NT2/D1 (cell line): ENCODE results near the gene BTG2.

Source experiments
- DNase-seq: peaks from one replicate; pipeline ENCODE4 v3.0.0-alpha.2; 2011; ENCODE audit warnings: low read depth, low spot score
- H3K27me3 ChIP-seq: 2 replicates; pipeline ENCODE4 v1.6.0; 2011; ENCODE audit warnings: mild to moderate bottlenecking; ENCODE audit not compliant: insufficient read length, insufficient read depth
- H3K36me3 ChIP-seq: 2 replicates; pipeline ENCODE4 v1.6.1; 2011; ENCODE audit warnings: mild to moderate bottlenecking, low read length, mixed read lengths; ENCODE audit not compliant: insufficient read depth, insufficient read length
- H3K4me1 ChIP-seq: 2 replicates; pipeline ENCODE4 v1.5.1; 2011; ENCODE audit not compliant: insufficient read depth, insufficient read length
- H3K4me3 ChIP-seq: 2 replicates; pipeline ENCODE4 v1.5.1; 2011; ENCODE audit warnings: low read depth; ENCODE audit not compliant: insufficient read length
- H3K9ac ChIP-seq: 2 replicates; pipeline ENCODE4 v1.6.0; 2011; ENCODE audit warnings: low read depth; ENCODE audit not compliant: insufficient read length
- H3K9me3 ChIP-seq: 2 replicates; pipeline ENCODE4 v1.5.1; 2011; ENCODE audit warnings: mild to moderate bottlenecking, low read length; ENCODE audit not compliant: insufficient read depth
- SUZ12 ChIP-seq: IDR thresholded peaks from 2 replicates; pipeline ENCODE4 v1.6.1; 2011; ENCODE audit not compliant: insufficient read length, insufficient read depth; ENCODE audit errors: extremely low read depth
- YY1 ChIP-seq: IDR thresholded peaks from 2 replicates; pipeline ENCODE4 v1.6.1; 2011; ENCODE audit not compliant: insufficient read length, insufficient read depth
- ZNF274 ChIP-seq: IDR thresholded peaks from 2 replicates; pipeline ENCODE4 v1.6.1; 2011; ENCODE audit warnings: mild to moderate bottlenecking, low read depth, low read length

BTG2 gene

DNA sequence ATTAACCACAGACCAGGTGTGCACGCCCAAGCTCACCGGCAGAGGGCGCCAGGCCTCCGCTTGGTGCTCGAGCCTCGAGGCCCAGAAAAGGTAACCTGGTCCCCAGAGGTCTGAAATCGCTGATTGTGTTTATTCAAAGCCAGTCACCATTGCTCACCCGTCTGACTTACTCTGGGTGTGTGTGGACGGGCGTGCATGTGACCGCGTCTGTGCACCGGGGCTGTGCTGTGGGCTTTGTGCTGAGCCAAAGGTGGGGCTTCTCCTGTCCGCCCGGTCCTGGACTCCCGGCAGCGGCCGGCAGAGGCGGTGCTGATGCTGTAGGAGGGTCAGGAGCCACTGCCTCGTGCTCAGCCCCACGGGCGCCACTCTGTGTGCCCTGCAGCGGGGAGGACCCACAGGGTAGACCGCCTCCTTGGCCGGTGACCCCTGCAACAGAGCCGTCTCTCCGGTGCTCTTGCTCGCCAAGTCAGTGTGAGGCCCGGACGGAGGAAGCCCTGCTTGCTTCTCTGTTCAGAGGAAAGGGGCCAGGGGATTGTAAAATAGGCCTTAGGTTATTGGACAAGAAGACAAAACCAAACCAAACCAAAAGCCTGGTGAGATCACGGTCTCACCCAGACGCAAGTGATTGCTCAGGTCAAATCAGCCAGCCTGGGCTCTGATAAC lies 32.0 kb upstream of the BTG2 start:
- Histone ChIP-seq H3K4me3 (peak overlapping the region; percentile 41), H3K9ac (peak overlapping the region; percentile 82), H3K4me1 (peaks cover 14% of the 10 kb centered on the region), H3K27me3 (peaks cover 41% of the 10 kb centered on the region), H3K9me3 (no peaks in the 10 kb centered on the region), H3K36me3 (no peaks in the 10 kb centered on the region)
- no peak for TF ChIP-seq YY1
- no peak for TF ChIP-seq ZNF274
- no peak for TF ChIP-seq SUZ12
- peak; percentile 82 for DNase-seq

DNA sequence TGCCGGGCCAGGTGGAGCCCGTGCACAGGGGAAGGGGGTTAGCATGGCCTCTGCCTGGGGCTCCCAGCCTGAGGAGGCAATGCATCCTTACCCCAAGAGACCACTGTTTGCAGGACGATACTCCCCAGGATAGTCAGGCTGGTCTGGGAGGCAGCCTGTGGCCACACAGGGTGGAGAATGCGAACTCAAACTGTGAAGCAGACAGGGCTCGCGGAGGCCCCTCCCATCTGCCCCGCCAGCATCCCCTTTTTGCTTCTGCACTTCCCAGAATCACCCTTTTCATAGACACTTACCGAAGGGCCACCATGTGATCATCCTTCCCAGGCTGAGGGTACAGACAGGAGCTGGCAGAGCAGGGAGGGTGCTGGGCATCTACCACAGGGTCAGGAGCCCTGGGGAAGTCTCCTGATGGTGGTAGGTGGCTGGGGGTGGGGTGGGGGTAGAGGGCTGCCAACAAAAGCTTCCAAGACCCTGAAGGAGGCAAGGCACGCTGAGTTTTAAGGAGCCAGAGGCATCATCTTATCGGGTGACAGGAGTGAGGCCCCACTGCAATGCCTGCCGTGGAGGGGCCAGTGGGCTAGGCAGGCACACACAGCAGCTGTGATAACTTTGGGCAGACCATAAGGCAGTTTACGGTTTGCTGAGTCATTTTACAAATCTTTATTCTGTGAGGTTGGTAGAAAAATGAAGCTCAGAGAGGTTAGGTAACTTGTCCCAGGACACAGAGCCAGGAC lies 31.3 kb upstream of the BTG2 start:
- peak overlapping the region; percentile 41 for H3K4me3 ChIP-seq
- peaks cover 13% of the 10 kb centered on the region for H3K4me1 ChIP-seq
- H3K9me3 ChIP-seq: no peaks in the 10 kb centered on the region
- peaks cover 41% of the 10 kb centered on the region for H3K27me3 ChIP-seq
- H3K9ac ChIP-seq: peak overlapping the region; percentile 82
- TF ChIP-seq SUZ12 (no peak), YY1 (no peak), ZNF274 (no peak)
- no peaks in the 10 kb centered on the region for H3K36me3 ChIP-seq
- no peak for DNase-seq

DNA sequence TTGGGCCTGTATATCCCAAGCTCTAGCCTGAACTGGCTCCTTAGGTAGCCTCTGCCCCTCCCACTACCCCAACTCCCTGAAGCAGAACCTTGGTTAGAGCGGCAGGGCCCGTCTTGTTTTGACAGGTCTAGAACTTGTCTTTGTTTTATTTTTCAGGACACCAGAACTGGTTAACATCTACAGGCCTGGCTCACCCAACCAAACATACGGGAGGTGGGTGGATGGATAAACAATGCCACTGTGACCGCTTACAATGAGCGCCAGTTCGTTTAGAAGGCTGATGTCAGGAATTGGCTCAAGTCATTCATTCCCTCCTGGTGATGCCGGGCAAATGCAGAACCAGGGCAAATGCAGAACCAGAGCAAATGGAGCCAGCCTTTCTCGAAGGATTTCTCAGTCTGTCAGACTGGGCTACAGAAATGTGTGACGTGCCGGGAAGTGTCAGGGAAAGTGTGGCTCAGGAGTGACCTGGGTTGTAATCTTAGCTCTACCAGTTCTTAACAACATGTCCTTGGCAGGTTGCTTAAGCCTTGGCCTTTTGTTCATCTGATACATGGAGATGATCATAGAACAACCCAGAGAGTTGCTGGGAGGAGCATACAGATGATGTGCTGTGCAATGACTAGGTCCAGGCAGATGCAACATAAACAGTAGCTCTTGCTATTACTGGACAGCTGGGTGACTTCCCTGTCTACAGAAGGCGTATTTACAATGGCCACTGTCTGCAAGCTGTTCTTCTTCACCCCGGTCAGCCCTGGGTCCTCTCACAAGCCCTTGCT lies 30.5 kb upstream of the BTG2 start:
- Histone ChIP-seq H3K36me3 (no peaks in the 10 kb centered on the region), H3K9me3 (no peaks in the 10 kb centered on the region), H3K9ac (no peak overlapping the region), H3K4me3 (no peak overlapping the region), H3K27me3 (peaks cover 41% of the 10 kb centered on the region), H3K4me1 (peaks cover 13% of the 10 kb centered on the region)
- DNase-seq: no peak
- TF ChIP-seq YY1 (no peak), ZNF274 (no peak), SUZ12 (no peak)

DNA sequence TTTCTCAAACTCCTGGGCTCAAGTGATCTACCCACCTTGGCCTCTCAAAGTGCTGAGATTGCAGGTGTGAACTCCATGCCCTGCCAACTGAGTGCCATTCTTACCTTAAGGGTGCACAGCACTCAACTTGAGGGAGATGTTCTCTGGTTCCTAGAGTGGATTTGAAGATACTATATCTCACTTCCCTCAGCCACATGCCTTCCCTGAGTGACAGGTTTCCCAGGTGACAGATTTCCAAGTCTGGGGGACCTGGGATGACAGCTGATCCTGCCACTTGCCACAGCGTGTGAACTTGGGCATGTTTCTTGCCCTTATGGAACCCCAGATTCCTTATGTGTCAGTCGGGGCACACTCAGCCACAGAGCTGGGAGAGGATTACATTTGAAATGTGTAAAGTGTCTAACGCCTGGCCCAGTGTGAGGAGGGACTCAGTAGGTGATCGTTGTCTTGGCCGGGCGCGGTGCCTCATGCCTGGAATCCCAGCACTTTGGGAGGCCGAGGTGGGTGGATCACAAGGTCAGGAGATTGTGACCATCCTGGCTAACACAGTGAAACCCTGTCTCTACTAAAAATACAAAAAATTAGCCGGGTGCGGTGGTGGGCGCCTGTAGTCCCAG lies 29.6 kb upstream of the BTG2 start:
- Histone ChIP-seq H3K9me3 (no peaks in the 10 kb centered on the region), H3K27me3 (peaks cover 41% of the 10 kb centered on the region), H3K9ac (no peak overlapping the region), H3K36me3 (no peaks in the 10 kb centered on the region), H3K4me3 (no peak overlapping the region), H3K4me1 (peaks cover 13% of the 10 kb centered on the region)
- TF ChIP-seq SUZ12 (no peak), YY1 (no peak), ZNF274 (no peak)
- DNase-seq: no peak

DNA sequence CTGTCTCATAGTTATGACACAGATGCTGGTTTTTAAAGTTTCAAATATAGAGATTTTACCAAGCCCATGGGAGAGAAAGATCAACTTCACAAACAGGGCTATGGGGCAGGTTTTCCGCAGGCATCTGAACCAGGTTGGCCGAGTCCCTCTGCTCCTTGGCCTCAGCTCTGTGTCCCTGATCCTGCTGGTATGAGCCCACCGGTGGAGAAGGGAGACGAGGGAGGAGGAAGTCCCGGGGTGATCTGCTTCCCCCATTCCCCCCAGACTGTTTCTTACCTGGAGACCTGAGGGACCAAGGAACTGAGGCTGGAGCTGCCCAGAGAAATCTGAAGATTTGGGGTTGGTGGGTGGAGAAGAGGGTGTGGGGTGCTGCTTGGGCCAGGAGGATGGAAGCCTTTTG lies 28.9 kb upstream of the BTG2 start:
- Histone ChIP-seq H3K36me3 (no peaks in the 10 kb centered on the region), H3K4me1 (peaks cover 13% of the 10 kb centered on the region), H3K9me3 (no peaks in the 10 kb centered on the region), H3K4me3 (no peak overlapping the region), H3K27me3 (peaks cover 41% of the 10 kb centered on the region), H3K9ac (no peak overlapping the region)
- TF ChIP-seq YY1 (no peak), SUZ12 (no peak), ZNF274 (no peak)
- DNase-seq: no peak

DNA sequence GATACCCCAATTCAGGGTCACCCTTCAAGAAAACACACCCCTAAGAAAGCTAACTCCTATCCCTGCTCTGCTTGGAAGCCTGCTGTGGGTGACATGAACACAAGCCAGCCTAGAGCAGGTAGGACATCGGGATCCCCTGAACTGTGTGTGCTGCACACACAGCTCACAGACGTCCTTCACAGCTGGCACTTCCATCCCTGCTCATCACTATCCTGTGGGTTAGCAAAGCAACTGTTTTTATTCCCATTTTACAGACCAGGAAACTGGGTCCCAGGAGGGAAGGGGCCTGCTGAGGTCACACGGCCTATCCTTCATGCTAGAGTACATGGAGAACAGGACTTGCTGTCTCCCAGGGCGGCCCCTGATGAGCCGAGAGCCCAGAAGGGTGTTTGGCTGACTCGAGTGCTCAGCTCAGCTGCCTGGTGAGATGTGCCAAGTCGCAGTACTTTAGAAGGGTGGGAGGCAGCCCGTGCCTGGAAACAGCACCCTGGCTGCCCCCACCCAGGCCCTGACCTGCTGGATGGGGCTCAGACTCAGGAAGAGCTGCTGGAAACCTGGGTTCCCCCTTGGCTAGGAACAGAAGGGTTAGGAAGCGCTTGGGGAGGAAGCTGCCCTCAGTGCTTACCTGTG lies 28.3 kb upstream of the BTG2 start:
- H3K27me3 ChIP-seq: peaks cover 35% of the 10 kb centered on the region
- H3K9me3 ChIP-seq: no peaks in the 10 kb centered on the region
- no peak overlapping the region for H3K9ac ChIP-seq
- no peak overlapping the region for H3K4me3 ChIP-seq
- peaks cover 13% of the 10 kb centered on the region for H3K4me1 ChIP-seq
- DNase-seq: no peak
- H3K36me3 ChIP-seq: no peaks in the 10 kb centered on the region
- TF ChIP-seq ZNF274 (no peak), SUZ12 (no peak), YY1 (no peak)
